K562 (cell line): ENCODE measurements around the gene GPR183. TPM values are rescaled to one million over a fixed set of nuclear protein-coding genes. Genes with fewer than 3 reads are reported as not detected.

ENCODE experiments used
- ATF3 ChIP-seq, 2 experiments: fragments of 450-650 bp in 1 of 2; sonication (generic) in 1 of 2; formaldehyde crosslinking in 1 of 2; IDR thresholded peaks in 1 of 2; conservative IDR thresholded peaks in 1 of 2; 2 replicates each; pipeline versions ENCODE4 v1.6.1 to v1.8.1; 2016 to 2023; ENCODE audit warnings: mild to moderate bottlenecking in 2 of 2, moderate library complexity in 2 of 2, inconsistent platforms in 1 of 2, missing genetic modification reagents in 1 of 2
- BMI1 ChIP-seq: fragments of 150-350 bp; IDR thresholded peaks from 2 replicates; pipeline ENCODE4 v1.6.1; 2014; ENCODE audit warnings: low read length
- CBX5 ChIP-seq: IDR thresholded peaks from 2 replicates; pipeline ENCODE4 v1.6.1; 2014; ENCODE audit warnings: low read depth, borderline replicate concordance
- CREB3L1 ChIP-seq: fragments of 450-650 bp; IDR thresholded peaks from 2 replicates; pipeline ENCODE4 v1.6.1; 2014; ENCODE audit warnings: low read depth, mild to moderate bottlenecking, moderate library complexity, borderline replicate concordance
- CUX1 ChIP-seq: fragments of 200-800 bp; sonication (Bioruptor generic); IDR thresholded peaks from 2 replicates; pipeline ENCODE4 v1.6.1; 2016; ENCODE audit warnings: missing genetic modification characterization, missing compliant biosample characterization
- ELF1 ChIP-seq: fragments of 200-800 bp; sonication (Bioruptor generic); IDR thresholded peaks from 2 replicates; pipeline ENCODE4 v1.6.1; 2016; ENCODE audit warnings: missing genetic modification characterization, missing compliant biosample characterization
- GABPB2 ChIP-seq: fragments of 250-450 bp; sonication (Bioruptor Pico); conservative IDR thresholded peaks from 2 replicates; pipeline ENCODE4 v1.5.1; 2021; ENCODE audit warnings: mild to moderate bottlenecking
- HDAC3 ChIP-seq: fragments of 450-650 bp; IDR thresholded peaks from 2 replicates; pipeline ENCODE4 v1.6.1; 2018; ENCODE audit warnings: borderline replicate concordance, mild to moderate bottlenecking, moderate library complexity; ENCODE audit not compliant: partially characterized antibody
- JUND ChIP-seq, 2 experiments: IDR thresholded peaks; 2 replicates in 1 of 2; 3 replicates in 1 of 2; pipeline ENCODE4 v1.6.1; 2011; ENCODE audit warnings: borderline replicate concordance in 2 of 2, low read depth in 2 of 2, low read length in 2 of 2, improper control_type of control experiment in 1 of 2, missing biosample characterization in 1 of 2, missing genetic modification characterization in 1 of 2, missing genetic modification reagents in 1 of 2
- KAT2B ChIP-seq: IDR thresholded peaks from one replicate; pipeline ENCODE4 v1.6.1; 2012; ENCODE audit warnings: low read depth, mild to moderate bottlenecking, control low read depth, inconsistent platforms, low read length, moderate library complexity
- MEIS2 ChIP-seq: fragments of 450-650 bp; IDR thresholded peaks from 2 replicates; pipeline ENCODE4 v1.6.1; 2014; ENCODE audit warnings: mild to moderate bottlenecking; ENCODE audit not compliant: partially characterized antibody
- PATZ1 ChIP-seq: fragments of 250-450 bp; sonication (Bioruptor Pico); IDR thresholded peaks from 2 replicates; pipeline ENCODE4 v1.5.0; 2020; ENCODE audit warnings: mild to moderate bottlenecking, borderline replicate concordance
- ZNF41 ChIP-seq: fragments of 250-450 bp; sonication (Bioruptor Pico); conservative IDR thresholded peaks from 2 replicates; pipeline ENCODE4 v1.4.0; 2020; ENCODE audit warnings: mild to moderate bottlenecking
- polyA plus RNA-seq, 8 experiments: library from polyadenylated mRNA; depleted of rRNA in 4 of 8; stranded (reverse) in 5 of 8; unstranded in 3 of 8; fragments of >200 nt; fragmentation: Nextera tagmentation in 2 of 8; fragmentation: Illumina TruSeq in 1 of 8; extraction: Ambion mirVana in 2 of 8; extraction: Trizol in 1 of 8; gene quantifications; 2 replicates each; pipeline versions ENCODE4 v1.2.1 to v1.2.3, GENCODE V29; 2011 to 2014; ENCODE audit warnings: inconsistent platforms in 1 of 8, missing spikeins in 1 of 8
- total RNA-seq, 7 experiments: library from RNA; depleted of rRNA in 6 of 7; stranded (reverse); fragments of >200 nt in 6 of 7; fragmentation: Illumina TruSeq in 2 of 7; extraction: Trizol in 2 of 7; gene quantifications; 2 replicates each; pipeline versions ENCODE4 v1.2.1 to v1.2.3, GENCODE V29; 2011 to 2021; ENCODE audit warnings: low replicate concordance in 1 of 7

GPR183 gene
- total and polyA plus RNA-seq, 9 of the 15 experiments (the other 6 are each of a cell fraction or from before 2014, with no cell fraction given) = 1.3 to 10.2 (median 3.7) TPM

- peak; percentile 76; the same call in 1 of the 2 replicates for TF ChIP-seq CUX1 (CRISPR knock-in tag)
- no peak for TF ChIP-seq CREB3L1
- TF ChIP-seq ZNF41 (CRISPR knock-in tag) = no peak
- TF ChIP-seq KAT2B = no peak
- no peak for TF ChIP-seq PATZ1
- TF ChIP-seq GABPB2 (CRISPR knock-in tag) = no peak
- TF ChIP-seq CBX5 = 0 out of 2 replicates have a peak, but pooled peaks have one; percentile 29
- peak; percentile 40; the same call in 1 of the 2 replicates for TF ChIP-seq JUND (IDR thresholded peaks at IDR 0.05; ENCODE audit: borderline replicate concordance, low read depth, low read length)
- TF ChIP-seq JUND (tag; IDR thresholded peaks at IDR 0.05; ENCODE audit: borderline replicate concordance, low read depth, low read length) = peak; percentile 30; the same call in 2 of the 3 replicates
- no peak for TF ChIP-seq HDAC3
- TF ChIP-seq ATF3 (IDR thresholded peaks at IDR 0.05) = 0 out of 2 replicates have a peak, but pooled peaks have one; percentile 27
- TF ChIP-seq ATF3 (CRISPR knock-in tag; conservative IDR thresholded peaks at IDR 0.05) = no peak
- peak; percentile 50 for TF ChIP-seq MEIS2
- TF ChIP-seq BMI1 = no peak
- TF ChIP-seq ELF1 (tag) = 0 out of 2 replicates have a peak, but pooled peaks have one; percentile 21
Measured at GRCh38 chr13:99307648-99308339, 595 bp upstream of the GPR183 start (continued).
